GM21825 (cell line): ENCODE data around the gene SNX3.

Experiments
- ATAC-seq: cut with Tn5 transposase; IDR thresholded peaks from one replicate; pipeline ENCODE4 v1.9.1; 2021; ENCODE audit warnings: mild to moderate bottlenecking, moderate library complexity; ENCODE audit not compliant: unreplicated experiment

The SNX3 gene

GRCh38 chr6:108171291-108171917, 89.4 kb downstream of the SNX3 start:
- no peak for ATAC-seq

- no peak for ATAC-seq
Measured at GRCh38 chr6:108170332-108171290, 90.2 kb downstream of the SNX3 start.

GRCh38 chr6:108169464-108170331, 91.1 kb downstream of the SNX3 start:
- ATAC-seq, result no peak

- ATAC-seq, result no peak
Measured at GRCh38 chr6:108168501-108169463, 92.1 kb downstream of the SNX3 start.

- no peak for ATAC-seq
Measured at GRCh38 chr6:108168090-108168463, 92.8 kb downstream of the SNX3 start.

GRCh38 chr6:108167449-108168089, 93.3 kb downstream of the SNX3 start:
- ATAC-seq, result no peak

GRCh38 chr6:108166664-108167448, 94.0 kb downstream of the SNX3 start:
- no peak for ATAC-seq

GRCh38 chr6:108165714-108166663, 94.9 kb downstream of the SNX3 start, which contains the start of gene NR2E1:
NR2E1 (plus strand) TSS chr6:108166022; CDS start chr6:108166766, 744 bp downstream.
- no peak for ATAC-seq

GRCh38 chr6:108164815-108165706, 95.8 kb downstream of the SNX3 start:
- ATAC-seq, result no peak

- no peak for ATAC-seq
Measured at GRCh38 chr6:108164543-108164814, 96.4 kb downstream of the SNX3 start.

GRCh38 chr6:108163644-108164542, 96.9 kb downstream of the SNX3 start:
- ATAC-seq, result no peak

- no peak for ATAC-seq
Measured at GRCh38 chr6:108163267-108163643, 97.6 kb downstream of the SNX3 start.

GRCh38 chr6:108161724-108162282, 99.0 kb downstream of the SNX3 start:
- ATAC-seq, result no peak
